Muscle layer of duodenum (tissue), 2 donors: ENCODE results near the gene ARL8B.

Source experiments
- H3K27ac ChIP-seq: one replicate; pipeline ENCODE4 v1.7.0; 2013; ENCODE audit warnings: mild to moderate bottlenecking, low read length
- H3K27me3 ChIP-seq: one replicate; pipeline ENCODE4 v1.7.0; 2013; ENCODE audit warnings: low read depth, mild to moderate bottlenecking, control low read depth, low read length
- H3K36me3 ChIP-seq, 2 donors: one replicate each; pipeline ENCODE4 v1.7.0; 2013; ENCODE audit warnings: low read length in 2 of 2, control low read depth in 1 of 2, mild to moderate bottlenecking in 1 of 2; ENCODE audit not compliant: insufficient read depth in 2 of 2, control insufficient read depth in 1 of 2
- H3K4me1 ChIP-seq, 2 donors: one replicate each; pipeline ENCODE4 v1.7.0; 2013; ENCODE audit warnings: low read length in 2 of 2, mild to moderate bottlenecking in 2 of 2, control low read depth in 1 of 2, moderate library complexity in 1 of 2; ENCODE audit not compliant: insufficient read depth in 2 of 2, control insufficient read depth in 1 of 2
- H3K4me3 ChIP-seq, 2 donors: one replicate each; pipeline ENCODE4 v1.7.0; 2013; ENCODE audit warnings: low read length in 2 of 2, low read depth in 1 of 2, mild to moderate bottlenecking in 1 of 2
- H3K9me3 ChIP-seq, 2 donors: one replicate each; pipeline ENCODE4 v1.7.0; 2013; ENCODE audit warnings: low read length in 2 of 2, control low read depth in 1 of 2, mild to moderate bottlenecking in 1 of 2; ENCODE audit not compliant: control insufficient read depth in 1 of 2
- donor health status: healthy.

ARL8B gene

GRCh38 chr3:5151586-5151985 is 29.5 kb downstream of the ARL8B start:
- Histone ChIP-seq H3K9me3 (no peaks in the 10 kb centered on the region), H3K4me3 (no peak overlapping the region), H3K36me3 (no peaks in the 10 kb centered on the region), H3K4me1 (no peaks in the 10 kb centered on the region), H3K27me3 (no peaks in the 10 kb centered on the region), H3K27ac (no peak overlapping the region)

GRCh38 chr3:5153074-5153473 is 31.0 kb downstream of the ARL8B start:
- H3K9me3 ChIP-seq, result no peaks in the 10 kb centered on the region
- no peaks in the 10 kb centered on the region for H3K36me3 ChIP-seq
- H3K27me3 ChIP-seq, result no peaks in the 10 kb centered on the region
- no peak overlapping the region for H3K4me3 ChIP-seq
- no peak overlapping the region for H3K27ac ChIP-seq
- H3K4me1 ChIP-seq, result no peaks in the 10 kb centered on the region

GRCh38 chr3:5155241-5155640 is 33.1 kb downstream of the ARL8B start:
- no peaks in the 10 kb centered on the region for H3K36me3 ChIP-seq
- H3K27me3 ChIP-seq, result no peaks in the 10 kb centered on the region
- no peaks in the 10 kb centered on the region for H3K9me3 ChIP-seq
- no peak overlapping the region for H3K27ac ChIP-seq
- H3K4me3 ChIP-seq, result no peak overlapping the region
- H3K4me1 ChIP-seq, result no peaks in the 10 kb centered on the region

- Histone ChIP-seq H3K27ac (no peak overlapping the region), H3K4me1 (peaks cover 3 to 23% of the 10 kb centered on the region in 2 donors), H3K36me3 (no peaks in the 10 kb centered on the region), H3K9me3 (no peaks in the 10 kb centered on the region), H3K4me3 (no peak overlapping the region), H3K27me3 (no peaks in the 10 kb centered on the region)
These were observed 38.2 kb downstream of the ARL8B start for GRCh38 chr3:5160321-5160720.

GRCh38 chr3:5160940-5161858 is 39.1 kb downstream of the ARL8B start:
- Histone ChIP-seq H3K36me3 (no peaks in the 10 kb centered on the region), H3K4me1 (peaks cover 3 to 24% of the 10 kb centered on the region in 2 donors), H3K27ac (no peak overlapping the region), H3K27me3 (no peaks in the 10 kb centered on the region), H3K4me3 (no peak overlapping the region), H3K9me3 (no peaks in the 10 kb centered on the region)

GRCh38 chr3:5162102-5162501 is 40.0 kb downstream of the ARL8B start:
- Histone ChIP-seq H3K36me3 (no peaks in the 10 kb centered on the region), H3K4me1 (peaks cover 3 to 24% of the 10 kb centered on the region in 2 donors), H3K9me3 (no peaks in the 10 kb centered on the region), H3K27ac (no peak overlapping the region), H3K4me3 (no peak overlapping the region), H3K27me3 (no peaks in the 10 kb centered on the region)

- H3K36me3 ChIP-seq, result no peaks in the 10 kb centered on the region
- peaks cover 3 to 29% of the 10 kb centered on the region in 2 donors for H3K4me1 ChIP-seq
- H3K27ac ChIP-seq, result no peak overlapping the region
- H3K9me3 ChIP-seq, result no peaks in the 10 kb centered on the region
- H3K4me3 ChIP-seq, result no peak overlapping the region
- no peaks in the 10 kb centered on the region for H3K27me3 ChIP-seq
These were observed 43.6 kb downstream of the ARL8B start for GRCh38 chr3:5165698-5166097.

GRCh38 chr3:5166846-5167245 is 44.8 kb downstream of the ARL8B start:
- no peaks in the 10 kb centered on the region for H3K9me3 ChIP-seq
- H3K27ac ChIP-seq, result no peak overlapping the region
- peaks cover 2 to 6% of the 10 kb centered on the region in 2 donors for H3K36me3 ChIP-seq
- H3K4me1 ChIP-seq, result peaks cover 3 to 17% of the 10 kb centered on the region in 2 donors
- no peaks in the 10 kb centered on the region for H3K27me3 ChIP-seq
- H3K4me3 ChIP-seq, result no peak overlapping the region

- Histone ChIP-seq H3K4me3 (no peak overlapping the region), H3K27ac (no peak overlapping the region), H3K9me3 (no peaks in the 10 kb centered on the region), H3K36me3 (peaks cover 13 to 14% of the 10 kb centered on the region in 2 donors), H3K4me1 (peaks cover 0 to 12% of the 10 kb centered on the region in 2 donors), H3K27me3 (no peaks in the 10 kb centered on the region)
These were observed 46.0 kb downstream of the ARL8B start for GRCh38 chr3:5168110-5168509.

GRCh38 chr3:5169807-5170206 is 47.7 kb downstream of the ARL8B start:
- H3K4me1 ChIP-seq, result peaks cover 0 to 12% of the 10 kb centered on the region in 2 donors
- H3K9me3 ChIP-seq, result no peaks in the 10 kb centered on the region
- no peaks in the 10 kb centered on the region for H3K27me3 ChIP-seq
- no peak overlapping the region for H3K4me3 ChIP-seq
- H3K27ac ChIP-seq, result no peak overlapping the region
- H3K36me3 ChIP-seq, result peaks cover 22 to 29% of the 10 kb centered on the region in 2 donors

GRCh38 chr3:5170975-5171374 is 48.9 kb downstream of the ARL8B start:
- Histone ChIP-seq H3K27ac (no peak overlapping the region), H3K36me3 (peaks cover 31 to 40% of the 10 kb centered on the region in 2 donors), H3K9me3 (no peaks in the 10 kb centered on the region), H3K27me3 (no peaks in the 10 kb centered on the region), H3K4me3 (no peak overlapping the region), H3K4me1 (peaks cover 0 to 5% of the 10 kb centered on the region in 2 donors)
